ENCODE data around the gene WDFY3. TPM values are rescaled to one million over a fixed set of nuclear protein-coding genes. Genes with fewer than 3 reads are reported as not detected.

Gene WDFY3
- total and polyA plus RNA-seq, 8 donors, result 5.3 to 53.0 (median 29.6) TPM

- TF ChIP-seq, protein P1, sequence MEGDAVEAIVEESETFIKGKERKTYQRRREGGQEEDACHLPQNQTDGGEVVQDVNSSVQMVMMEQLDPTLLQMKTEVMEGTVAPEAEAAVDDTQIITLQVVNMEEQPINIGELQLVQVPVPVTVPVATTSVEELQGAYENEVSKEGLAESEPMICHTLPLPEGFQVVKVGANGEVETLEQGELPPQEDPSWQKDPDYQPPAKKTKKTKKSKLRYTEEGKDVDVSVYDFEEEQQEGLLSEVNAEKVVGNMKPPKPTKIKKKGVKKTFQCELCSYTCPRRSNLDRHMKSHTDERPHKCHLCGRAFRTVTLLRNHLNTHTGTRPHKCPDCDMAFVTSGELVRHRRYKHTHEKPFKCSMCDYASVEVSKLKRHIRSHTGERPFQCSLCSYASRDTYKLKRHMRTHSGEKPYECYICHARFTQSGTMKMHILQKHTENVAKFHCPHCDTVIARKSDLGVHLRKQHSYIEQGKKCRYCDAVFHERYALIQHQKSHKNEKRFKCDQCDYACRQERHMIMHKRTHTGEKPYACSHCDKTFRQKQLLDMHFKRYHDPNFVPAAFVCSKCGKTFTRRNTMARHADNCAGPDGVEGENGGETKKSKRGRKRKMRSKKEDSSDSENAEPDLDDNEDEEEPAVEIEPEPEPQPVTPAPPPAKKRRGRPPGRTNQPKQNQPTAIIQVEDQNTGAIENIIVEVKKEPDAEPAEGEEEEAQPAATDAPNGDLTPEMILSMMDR (IDR thresholded peaks at IDR 0.05), result no peak
- no peak overlapping the region for H3K4me3 ChIP-seq
- ATAC-seq, result no peak
- H3K27ac ChIP-seq, result no peak overlapping the region
- no peaks in the 10 kb centered on the region for H3K27me3 ChIP-seq
- H3K36me3 ChIP-seq, result no peaks in the 10 kb centered on the region
- DNase-seq, result no peak
- FAIRE-seq, result no peak
- H3K4me1 ChIP-seq, result peaks cover 0 to 3% (median 0%) of the 10 kb centered on the region in 3 donors
- intact Hi-C loops (cut with DNase I), result no loop called here
- H3K9me3 ChIP-seq, result no peaks in the 10 kb centered on the region
- 95 to 98% methylated on average over 11 of the region's 11 CpGs for WGBS, 2 donors
Observed at GRCh38 chr4:84623661-84624060, 342.8 kb downstream of the WDFY3 start.

- TF ChIP-seq, protein P1 (IDR thresholded peaks at IDR 0.05), result no peak
- Histone ChIP-seq H3K9me3 (no peaks in the 10 kb centered on the region), H3K4me1 (peaks cover 0 to 3% (median 0%) of the 10 kb centered on the region in 3 donors), H3K36me3 (no peaks in the 10 kb centered on the region), H3K4me3 (no peak overlapping the region), H3K27me3 (no peaks in the 10 kb centered on the region), H3K27ac (no peak overlapping the region)
- no peak for DNase-seq
- WGBS, 2 donors, result 33 to 71% methylated on average over 1 of the region's 1 CpG
- intact Hi-C loops (cut with DNase I), result no loop called here
- no peak for ATAC-seq
- no peak for FAIRE-seq
Observed at GRCh38 chr4:84622959-84623358, 343.5 kb downstream of the WDFY3 start.
